Endothelial cell (in vitro differentiated cells): Measurements from ENCODE around the gene MS4A6A. TPM values are rescaled to one million over a fixed set of nuclear protein-coding genes. Genes with fewer than 3 reads are reported as not detected.
"Not testable (repeated sequence)": the region's sequence is repeated elsewhere in the genome, so short reads cannot be mapped to it uniquely, and the experiment has no call there.

Source experiments
- DNase-seq: peaks from one replicate; pipeline ENCODE4 v3.0.0; 2021; ENCODE audit warnings: low spot score
- H3K27ac Mint-ChIP-seq: one replicate; pipeline ENCODE4 v1.8.0; 2021; ENCODE audit warnings: mixed read lengths, inconsistent platforms; ENCODE audit not compliant: unreplicated experiment
- H3K27me3 Mint-ChIP-seq: one replicate; pipeline ENCODE4 v1.8.0; 2021; ENCODE audit warnings: mild to moderate bottlenecking, moderate library complexity, mixed read lengths, inconsistent platforms; ENCODE audit not compliant: unreplicated experiment
- H3K36me3 Mint-ChIP-seq: one replicate; pipeline ENCODE4 v1.8.0; 2021; ENCODE audit warnings: mild to moderate bottlenecking, low read depth, mixed read lengths, inconsistent platforms; ENCODE audit not compliant: unreplicated experiment
- H3K4me1 Mint-ChIP-seq: one replicate; pipeline ENCODE4 v1.8.0; 2021; ENCODE audit warnings: mild to moderate bottlenecking, mixed read lengths, inconsistent platforms; ENCODE audit not compliant: unreplicated experiment
- H3K4me3 Mint-ChIP-seq: one replicate; pipeline ENCODE4 v1.8.0; 2021; ENCODE audit warnings: mild to moderate bottlenecking, mixed read lengths, inconsistent platforms; ENCODE audit not compliant: unreplicated experiment
- H3K9me3 Mint-ChIP-seq: one replicate; pipeline ENCODE4 v1.8.0; 2021; ENCODE audit warnings: mixed read lengths, inconsistent platforms; ENCODE audit not compliant: unreplicated experiment
- CTCF ChIP-seq: fragments of 200-600 bp; sonication (generic); IDR thresholded peaks from one replicate; pipeline ENCODE4 v1.5.0; 2021; ENCODE audit warnings: antibody characterized with exemption; ENCODE audit not compliant: unreplicated experiment
- total RNA-seq: library from RNA; stranded (reverse); fragmentation: NEBNext Ultra II Directional; extraction: Animal tissue kit (Norgen Biotek cat#: 25700); gene quantifications from one replicate; pipeline ENCODE4 v1.2.1, GENCODE V29; 2021; ENCODE audit not compliant: unreplicated experiment

Gene MS4A6A
- total RNA-seq, 1 donor from 2014 or later, result not detected

- peaks cover 22% of the 10 kb centered on the region for H3K4me1 Mint-ChIP-seq
- no peaks in the 10 kb centered on the region for H3K9me3 Mint-ChIP-seq
- no peak for DNase-seq
- H3K27ac Mint-ChIP-seq, result no peak overlapping the region
- TF ChIP-seq CTCF, result no peak
- H3K27me3 Mint-ChIP-seq, result no peaks in the 10 kb centered on the region
- H3K36me3 Mint-ChIP-seq, result no peaks in the 10 kb centered on the region
- H3K4me3 Mint-ChIP-seq, result no peak overlapping the region
Measured at GRCh38 chr11:60159868-60160267, 23.0 kb downstream of the MS4A6A start.

- DNase-seq, result no peak
- H3K4me1 Mint-ChIP-seq, result peaks cover 22% of the 10 kb centered on the region
- H3K27ac Mint-ChIP-seq, result no peak overlapping the region
- no peak overlapping the region for H3K4me3 Mint-ChIP-seq
- TF ChIP-seq CTCF, result no peak
- H3K9me3 Mint-ChIP-seq, result no peaks in the 10 kb centered on the region
- H3K27me3 Mint-ChIP-seq, result no peaks in the 10 kb centered on the region
- no peaks in the 10 kb centered on the region for H3K36me3 Mint-ChIP-seq
Measured at GRCh38 chr11:60159284-60159683, 23.6 kb downstream of the MS4A6A start.

GRCh38 chr11:60158636-60159035 is 24.2 kb downstream of the MS4A6A start:
- Mint-ChIP-seq H3K4me1 (peaks cover 22% of the 10 kb centered on the region), H3K27me3 (no peaks in the 10 kb centered on the region), H3K9me3 (no peaks in the 10 kb centered on the region), H3K27ac (no peak overlapping the region), H3K4me3 (no peak overlapping the region), H3K36me3 (no peaks in the 10 kb centered on the region)
- DNase-seq, result no peak
- no peak for TF ChIP-seq CTCF

- H3K27ac Mint-ChIP-seq, result no peak overlapping the region
- no peak for DNase-seq
- H3K27me3 Mint-ChIP-seq, result no peaks in the 10 kb centered on the region
- peaks cover 14% of the 10 kb centered on the region for H3K4me1 Mint-ChIP-seq
- no peaks in the 10 kb centered on the region for H3K36me3 Mint-ChIP-seq
- no peak overlapping the region for H3K4me3 Mint-ChIP-seq
- H3K9me3 Mint-ChIP-seq, result no peaks in the 10 kb centered on the region
- TF ChIP-seq CTCF, result no peak
Measured at GRCh38 chr11:60155931-60156330, 27.0 kb downstream of the MS4A6A start.

- DNase-seq, H3K4me3 Mint-ChIP-seq, H3K27ac Mint-ChIP-seq, H3K9me3 Mint-ChIP-seq, H3K36me3 Mint-ChIP-seq, H3K4me1 Mint-ChIP-seq, H3K27me3 Mint-ChIP-seq: not testable (repeated sequence)
Measured at GRCh38 chr11:60152727-60153126, 30.2 kb downstream of the MS4A6A start.

GRCh38 chr11:60150279-60150678 is 32.6 kb downstream of the MS4A6A start:
- Mint-ChIP-seq H3K4me1 (no peaks in the 10 kb centered on the region), H3K4me3 (no peak overlapping the region), H3K9me3 (no peaks in the 10 kb centered on the region), H3K27ac (no peak overlapping the region), H3K36me3 (no peaks in the 10 kb centered on the region), H3K27me3 (no peaks in the 10 kb centered on the region)
- TF ChIP-seq CTCF, result no peak
- DNase-seq, result no peak
